ENCODE results near the gene RNF168. TPM values are rescaled to one million over a fixed set of nuclear protein-coding genes. Genes with fewer than 3 reads are reported as not detected.

The RNF168 gene
- total RNA-seq, 1 experiment from 2014 or later = 18.9 TPM

DNA sequence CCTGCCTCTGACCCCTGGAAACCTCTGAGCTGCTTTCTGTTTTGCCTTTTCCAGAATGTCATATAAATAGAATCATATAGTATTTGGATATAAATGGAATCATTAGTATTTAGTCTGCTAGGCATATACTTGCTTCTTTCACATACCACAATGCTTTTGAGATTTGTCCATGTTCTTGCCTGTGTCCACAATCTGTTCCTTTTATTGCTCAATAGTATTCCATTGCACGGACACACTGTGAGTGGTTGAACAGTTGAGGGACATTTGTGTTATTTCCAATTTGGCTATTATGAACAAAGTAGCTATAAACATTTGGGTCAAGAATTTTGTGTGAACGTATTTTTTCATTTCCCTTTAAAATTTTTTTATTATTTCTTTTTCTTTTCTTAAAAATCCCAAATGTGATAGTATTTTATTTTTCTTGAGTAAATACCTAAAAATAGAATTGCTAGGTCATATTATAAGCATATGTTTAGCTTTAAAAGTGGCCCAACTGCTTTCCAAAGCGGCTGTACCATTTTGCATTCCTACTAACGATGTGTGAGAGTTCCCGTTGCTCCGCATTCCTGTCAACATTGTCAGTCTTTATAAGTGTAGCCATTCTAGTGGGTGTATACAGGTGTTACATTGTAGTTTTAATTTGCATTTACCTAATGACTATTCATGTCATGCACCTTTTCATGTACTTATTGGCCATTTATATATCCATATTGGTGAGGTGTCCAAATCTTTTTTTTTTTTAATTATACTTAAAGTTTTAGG lies 38.3 kb upstream of the RNF168 start:
- TF ChIP-seq CTCF (IDR thresholded peaks at IDR 0.05; ENCODE audit: insufficient read depth in 1 of 2, low read depth in 1 of 2, low read length in 1 of 2, severe bottlenecking in 1 of 2, unreplicated experiment in 1 of 2) = no peak
- Mint-ChIP-seq H3K4me1 (ENCODE audit: low read depth, unreplicated experiment) (no peaks in the 10 kb centered on the region), H3K9me3 (ENCODE audit: unreplicated experiment) (no peaks in the 10 kb centered on the region), H3K4me3 (ENCODE audit: unreplicated experiment) (no peak overlapping the region), H3K27ac (ENCODE audit: unreplicated experiment) (no peak overlapping the region), H3K36me3 (ENCODE audit: insufficient read depth, unreplicated experiment) (no peaks in the 10 kb centered on the region), H3K27me3 (ENCODE audit: insufficient read depth, unreplicated experiment) (no peaks in the 10 kb centered on the region)
- Histone ChIP-seq H3K27me3 (replicated peaks; ENCODE audit: control insufficient read depth, insufficient read depth, low read length) (no peaks in the 10 kb centered on the region), H3K36me3 (ENCODE audit: control insufficient read depth, insufficient read depth, low read length) (no peaks in the 10 kb centered on the region), H3K9me3 (no peaks in the 10 kb centered on the region), H3K4me1 (no peaks in the 10 kb centered on the region), H3K4me3 (ENCODE audit: low read depth, low read length) (no peak overlapping the region)
- ChIA-PET CTCF (no interaction called here), POLR2A (no interaction called here)
- intact Hi-C loops (cut with micrococcal nuclease; ENCODE audit: unreplicated experiment) = no loop called here
- BruUV-seq (replicated peaks) = no TSS peak
- DNase-seq = no peak

- Histone ChIP-seq H3K4me3 (ENCODE audit: low read depth, low read length) (no peak overlapping the region), H3K9me3 (no peaks in the 10 kb centered on the region), H3K36me3 (ENCODE audit: control insufficient read depth, insufficient read depth, low read length) (no peaks in the 10 kb centered on the region), H3K4me1 (no peaks in the 10 kb centered on the region), H3K27me3 (replicated peaks; ENCODE audit: control insufficient read depth, insufficient read depth, low read length) (no peaks in the 10 kb centered on the region)
- POLR2A ChIA-PET = no interaction called here
- peaks cover 3% of the 10 kb centered on the region for H3K9me3 Mint-ChIP-seq (ENCODE audit: unreplicated experiment)
- intact Hi-C loops (cut with micrococcal nuclease; ENCODE audit: unreplicated experiment) = no loop called here
- H3K27me3 Mint-ChIP-seq (ENCODE audit: insufficient read depth, unreplicated experiment) = no peaks in the 10 kb centered on the region
- CTCF ChIA-PET = interaction anchor here (0.7 kb wide), 1 partner anchor 8 kb away, joined by 3 read pairs; no protein-coding TSS in a partner anchor
- BruUV-seq (replicated peaks) = no TSS peak
- H3K27ac Mint-ChIP-seq (ENCODE audit: unreplicated experiment) = no peak overlapping the region
- no peaks in the 10 kb centered on the region for H3K4me1 Mint-ChIP-seq (ENCODE audit: low read depth, unreplicated experiment)
- DNase-seq = peak in 1 of 2 experiments; percentile 31
- H3K36me3 Mint-ChIP-seq (ENCODE audit: insufficient read depth, unreplicated experiment) = no peaks in the 10 kb centered on the region
- TF ChIP-seq CTCF (IDR thresholded peaks at IDR 0.05; ENCODE audit: insufficient read depth in 1 of 2, low read depth in 1 of 2, low read length in 1 of 2, severe bottlenecking in 1 of 2, unreplicated experiment in 1 of 2) = peak; percentile 41 to 68
- no peak overlapping the region for H3K4me3 Mint-ChIP-seq (ENCODE audit: unreplicated experiment)
These were observed 33.9 kb upstream of the RNF168 start for GRCh38 chr3:196537319-196537984.

DNA sequence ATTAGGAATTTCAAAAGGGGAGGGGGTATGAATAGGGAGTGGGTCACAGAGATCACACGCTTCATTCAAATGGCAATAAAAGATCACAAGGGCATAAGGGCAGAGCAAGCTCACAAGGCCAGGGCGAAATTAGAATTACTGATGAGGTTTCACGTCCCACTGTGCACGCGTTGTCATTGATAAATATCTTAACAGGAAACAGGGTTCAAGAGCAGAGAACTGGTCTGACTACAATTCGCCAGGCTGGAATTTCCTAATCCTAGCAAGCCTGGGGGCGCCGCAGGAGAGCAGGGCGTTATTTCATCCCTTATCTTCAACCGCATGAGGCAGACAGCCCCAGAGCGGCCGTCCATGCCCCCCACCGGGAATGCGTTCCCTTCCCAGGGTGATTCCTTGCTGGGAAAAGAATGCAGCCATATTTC lies 29.7 kb upstream of the RNF168 start:
- no peak for TF ChIP-seq CTCF (IDR thresholded peaks at IDR 0.05; ENCODE audit: insufficient read depth in 1 of 2, low read depth in 1 of 2, low read length in 1 of 2, severe bottlenecking in 1 of 2, unreplicated experiment in 1 of 2)
- DNase-seq = no peak
- CTCF ChIA-PET = no interaction called here
- no peak overlapping the region for H3K4me3 Mint-ChIP-seq (ENCODE audit: unreplicated experiment)
- no peaks in the 10 kb centered on the region for H3K36me3 Mint-ChIP-seq (ENCODE audit: insufficient read depth, unreplicated experiment)
- Histone ChIP-seq H3K27me3 (replicated peaks; ENCODE audit: control insufficient read depth, insufficient read depth, low read length) (no peaks in the 10 kb centered on the region), H3K4me3 (ENCODE audit: low read depth, low read length) (no peak overlapping the region), H3K36me3 (ENCODE audit: control insufficient read depth, insufficient read depth, low read length) (no peaks in the 10 kb centered on the region), H3K4me1 (no peaks in the 10 kb centered on the region), H3K9me3 (no peaks in the 10 kb centered on the region)
- intact Hi-C loops (cut with micrococcal nuclease; ENCODE audit: unreplicated experiment) = no loop called here
- H3K9me3 Mint-ChIP-seq (ENCODE audit: unreplicated experiment) = peaks cover 19% of the 10 kb centered on the region
- no peaks in the 10 kb centered on the region for H3K27me3 Mint-ChIP-seq (ENCODE audit: insufficient read depth, unreplicated experiment)
- POLR2A ChIA-PET = no interaction called here
- H3K27ac Mint-ChIP-seq (ENCODE audit: unreplicated experiment) = no peak overlapping the region
- no TSS peak for BruUV-seq (replicated peaks)
- H3K4me1 Mint-ChIP-seq (ENCODE audit: low read depth, unreplicated experiment) = no peaks in the 10 kb centered on the region
